Coronary artery (tissue), 2 donors: ENCODE data around the gene MRPL24.

ENCODE experiments used
- DNase-seq: peaks from one replicate; pipeline ENCODE4 v3.0.0-alpha.2; 2017; ENCODE audit warnings: low spot score
- H3K27ac ChIP-seq, 2 donors: fragments of 200-600 bp; sonication (generic); one replicate each; pipeline ENCODE4 v1.5.1; 2016 to 2019
- H3K4me3 ChIP-seq: fragments of 200-600 bp; sonication (generic); 2 replicates; pipeline ENCODE4 v1.5.1; 2016; ENCODE audit warnings: mild to moderate bottlenecking, moderate library complexity
- TF ChIP-seq, protein P1 (sequence below): fragments of 200-600 bp; sonication (generic); IDR thresholded peaks from one replicate; pipeline ENCODE4 v1.5.1; 2019; ENCODE audit warnings: antibody characterized with exemption

Gene MRPL24

DNA sequence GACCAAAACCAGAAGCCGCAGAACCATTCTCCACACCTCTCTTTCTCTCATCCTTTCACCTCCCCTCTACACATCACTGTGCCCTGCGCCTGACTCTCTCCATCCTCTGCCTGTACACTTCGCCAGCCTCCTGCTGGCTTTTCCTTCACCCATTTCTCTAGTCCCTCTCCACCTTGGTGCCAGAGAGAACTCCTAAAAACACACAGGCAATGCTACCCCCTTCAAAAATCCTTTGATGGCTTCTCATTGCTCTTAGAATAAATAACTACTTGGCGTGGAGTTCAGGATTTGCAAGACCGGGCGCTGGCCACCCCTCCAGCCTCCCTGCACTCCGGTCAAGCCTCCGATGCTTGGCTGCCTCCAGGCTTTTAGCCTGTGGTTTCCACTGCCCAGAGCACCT, 44.1 kb downstream of the MRPL24 start:
- TF ChIP-seq, protein P1, sequence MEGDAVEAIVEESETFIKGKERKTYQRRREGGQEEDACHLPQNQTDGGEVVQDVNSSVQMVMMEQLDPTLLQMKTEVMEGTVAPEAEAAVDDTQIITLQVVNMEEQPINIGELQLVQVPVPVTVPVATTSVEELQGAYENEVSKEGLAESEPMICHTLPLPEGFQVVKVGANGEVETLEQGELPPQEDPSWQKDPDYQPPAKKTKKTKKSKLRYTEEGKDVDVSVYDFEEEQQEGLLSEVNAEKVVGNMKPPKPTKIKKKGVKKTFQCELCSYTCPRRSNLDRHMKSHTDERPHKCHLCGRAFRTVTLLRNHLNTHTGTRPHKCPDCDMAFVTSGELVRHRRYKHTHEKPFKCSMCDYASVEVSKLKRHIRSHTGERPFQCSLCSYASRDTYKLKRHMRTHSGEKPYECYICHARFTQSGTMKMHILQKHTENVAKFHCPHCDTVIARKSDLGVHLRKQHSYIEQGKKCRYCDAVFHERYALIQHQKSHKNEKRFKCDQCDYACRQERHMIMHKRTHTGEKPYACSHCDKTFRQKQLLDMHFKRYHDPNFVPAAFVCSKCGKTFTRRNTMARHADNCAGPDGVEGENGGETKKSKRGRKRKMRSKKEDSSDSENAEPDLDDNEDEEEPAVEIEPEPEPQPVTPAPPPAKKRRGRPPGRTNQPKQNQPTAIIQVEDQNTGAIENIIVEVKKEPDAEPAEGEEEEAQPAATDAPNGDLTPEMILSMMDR = no peak
- DNase-seq = no peak
- no peak overlapping the region for H3K4me3 ChIP-seq
- H3K27ac ChIP-seq = no peak overlapping the region

DNA sequence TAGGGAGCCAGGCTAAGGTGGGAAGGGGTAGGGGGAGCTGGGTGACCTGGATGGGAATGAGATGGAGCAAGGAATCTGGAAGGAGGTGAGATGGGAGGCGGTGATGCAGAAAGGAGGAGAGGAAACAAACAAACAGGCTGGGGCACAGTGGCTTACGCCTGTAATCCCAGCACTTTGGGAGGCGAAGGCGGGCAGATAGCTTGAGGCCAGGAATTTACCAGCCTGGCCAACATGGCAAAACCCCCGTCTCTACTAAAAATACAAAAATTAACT, 46.3 kb downstream of the MRPL24 start:
- Histone ChIP-seq H3K27ac (no peak overlapping the region), H3K4me3 (no peak overlapping the region)
- DNase-seq = no peak
- TF ChIP-seq, protein P1 = no peak

DNA sequence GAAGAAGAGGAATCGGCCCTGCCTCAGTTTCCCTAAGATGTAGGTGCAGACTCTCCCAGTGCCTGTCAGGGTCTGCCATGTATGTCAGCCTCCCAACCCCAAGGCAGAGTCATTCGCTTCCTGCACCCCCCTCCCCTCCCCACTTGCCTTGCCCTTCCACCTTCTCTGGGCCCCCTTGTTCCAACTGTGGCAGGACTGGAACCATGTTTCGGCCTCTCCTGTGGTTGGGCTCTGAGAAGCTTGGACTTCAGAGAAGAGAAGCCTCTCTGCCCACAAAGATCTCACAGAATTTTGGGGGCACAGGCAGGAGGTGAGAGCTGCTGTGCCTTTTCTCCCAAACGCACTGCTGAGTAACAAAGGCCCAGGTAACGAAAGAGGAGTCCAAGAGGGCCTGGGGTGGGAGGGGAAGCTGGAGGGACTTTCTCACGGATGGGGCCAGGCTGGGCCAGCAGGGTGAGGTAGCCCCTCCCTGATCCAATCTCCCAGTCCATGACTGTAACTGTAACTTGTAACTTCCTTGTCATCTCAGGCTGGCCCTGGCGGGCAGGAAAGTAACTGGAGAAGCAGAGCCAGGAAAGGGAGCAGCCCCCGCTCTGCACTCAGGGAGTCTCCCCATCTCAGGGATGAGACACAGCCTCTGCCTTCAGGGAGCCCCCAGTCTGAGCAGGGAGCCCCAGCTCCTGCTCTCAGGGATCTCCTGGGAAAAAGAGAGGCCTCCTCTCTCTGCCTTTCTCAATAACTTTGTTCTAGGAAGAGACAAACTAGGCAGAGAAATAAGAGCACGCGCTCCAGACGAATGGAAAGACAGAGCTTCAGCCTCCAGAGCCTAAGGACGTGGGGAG, 46.8 kb downstream of the MRPL24 start:
- DNase-seq = no peak
- Histone ChIP-seq H3K4me3 (no peak overlapping the region), H3K27ac (no peak overlapping the region)
- TF ChIP-seq, protein P1 = no peak

DNA sequence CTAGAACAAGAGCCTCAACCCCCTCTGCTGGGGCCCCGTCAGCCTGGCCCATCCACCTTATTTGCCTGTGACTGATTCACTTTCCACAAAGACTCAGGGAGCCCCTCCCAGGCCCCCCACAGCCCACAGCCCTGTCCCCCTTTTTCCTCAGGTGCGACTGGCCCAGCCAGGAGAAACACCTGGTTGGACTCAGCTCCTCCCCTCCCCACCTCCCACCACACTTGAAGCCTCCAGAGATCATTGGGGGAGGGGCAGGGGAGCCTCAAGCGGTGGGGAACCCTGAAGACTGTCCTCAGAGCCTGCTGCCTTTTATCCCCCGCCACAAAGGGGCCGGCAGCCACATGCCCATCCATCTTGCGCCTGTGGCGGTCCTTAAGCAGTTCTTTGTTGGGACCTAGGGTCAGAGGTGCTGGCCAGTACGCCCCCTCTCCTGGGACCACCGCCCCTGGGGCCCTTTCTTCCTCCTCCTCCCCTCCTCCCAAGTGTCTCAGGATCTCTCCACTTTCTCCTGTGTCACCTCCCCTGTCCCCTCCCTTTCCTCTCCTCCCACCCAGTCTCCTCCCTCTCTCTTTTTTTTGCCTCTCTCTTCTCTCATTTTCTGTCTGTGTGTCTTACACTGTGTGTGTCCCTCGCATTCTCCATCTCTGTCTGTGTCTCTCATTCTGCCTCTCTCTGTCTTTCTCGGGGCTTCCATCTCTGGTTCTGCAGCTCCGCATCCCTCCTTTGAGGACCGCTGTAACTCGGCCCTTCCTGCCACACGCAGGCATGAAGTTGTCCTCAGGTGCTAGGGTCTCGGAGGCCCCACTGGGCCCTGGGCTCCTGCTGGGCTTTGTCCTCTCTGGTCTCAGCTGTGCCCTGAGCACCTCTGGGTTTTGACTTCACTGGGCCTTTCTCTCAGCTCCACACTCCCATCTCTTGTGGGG, 47.7 kb downstream of the MRPL24 start:
- DNase-seq = no peak
- TF ChIP-seq, protein P1 = no peak
- Histone ChIP-seq H3K27ac (no peak overlapping the region), H3K4me3 (no peak overlapping the region)

DNA sequence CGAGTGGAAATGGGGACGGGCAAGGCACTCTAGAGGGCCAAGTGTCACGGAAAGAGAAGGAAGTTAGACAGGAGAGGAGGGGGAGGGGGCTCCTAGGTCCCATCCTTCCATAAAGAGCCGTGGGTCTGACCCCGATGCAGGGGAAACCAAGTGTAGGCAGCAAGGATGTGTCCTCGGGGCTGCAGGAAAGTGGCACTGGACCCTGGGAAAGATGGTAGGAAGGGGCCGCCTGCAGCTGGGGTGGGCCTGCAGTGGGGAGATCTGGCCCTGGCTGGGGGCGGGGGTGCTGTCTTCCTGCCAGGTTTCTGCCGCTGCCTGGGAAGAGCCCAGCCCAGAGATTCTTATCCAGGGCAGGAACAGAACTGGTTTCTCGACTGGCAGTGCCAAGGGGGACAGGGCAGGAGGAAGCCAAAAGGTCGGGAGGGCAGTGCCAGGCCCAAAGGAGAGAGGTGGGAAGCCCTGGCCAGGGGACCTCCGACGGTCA, 48.4 kb downstream of the MRPL24 start:
- Histone ChIP-seq H3K27ac (no peak overlapping the region), H3K4me3 (no peak overlapping the region)
- TF ChIP-seq, protein P1 = no peak
- no peak for DNase-seq

DNA sequence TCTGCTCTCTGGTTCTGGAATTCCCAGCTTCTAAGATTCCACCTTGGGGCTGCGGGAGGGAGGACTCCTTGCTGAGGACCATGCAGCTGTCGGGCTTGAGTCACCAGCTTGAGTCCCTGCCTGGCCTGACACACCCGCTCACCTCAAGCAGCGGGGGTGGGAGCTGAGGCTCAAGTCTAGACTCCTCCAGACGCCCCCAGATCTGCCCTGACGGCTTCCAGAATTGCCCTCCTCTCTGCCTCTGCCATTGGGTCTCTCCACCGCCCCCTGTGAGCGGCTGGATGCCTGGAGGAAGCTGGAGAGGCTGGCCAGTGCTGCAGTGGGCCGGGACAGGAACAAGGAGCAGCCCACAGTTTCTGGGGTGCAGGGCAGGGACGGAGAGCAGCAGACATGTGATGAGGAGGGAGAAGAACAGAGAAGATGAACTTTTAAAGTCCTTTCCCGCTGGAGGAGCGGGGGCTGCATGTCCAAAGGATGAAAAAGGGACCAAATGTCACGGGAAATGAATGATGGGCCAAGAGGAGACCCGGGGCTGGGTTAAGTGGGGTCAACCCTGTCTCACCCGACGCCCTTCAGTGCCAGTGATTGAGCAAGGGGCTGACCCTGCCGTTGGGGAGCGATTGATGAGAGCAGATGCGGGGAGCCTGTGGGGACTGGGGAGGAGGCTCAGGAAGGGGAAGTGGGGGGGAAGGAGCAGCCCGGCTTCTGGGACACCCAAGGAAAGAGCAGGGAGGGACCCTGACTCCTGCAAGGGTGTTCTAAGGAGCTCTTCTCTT, 49.0 kb downstream of the MRPL24 start:
- Histone ChIP-seq H3K4me3 (no peak overlapping the region), H3K27ac (no peak overlapping the region)
- TF ChIP-seq, protein P1 = no peak
- DNase-seq = no peak
